NCI-H2196 (cell line): ENCODE measurements around the gene DNAH9.

ENCODE experiments used
- DNase-seq: peaks from one replicate; lab custom pipeline; 2025; ENCODE audit not compliant: unreplicated experiment; lab: John Stamatoyannopoulos, UW

DNAH9 gene

DNA sequence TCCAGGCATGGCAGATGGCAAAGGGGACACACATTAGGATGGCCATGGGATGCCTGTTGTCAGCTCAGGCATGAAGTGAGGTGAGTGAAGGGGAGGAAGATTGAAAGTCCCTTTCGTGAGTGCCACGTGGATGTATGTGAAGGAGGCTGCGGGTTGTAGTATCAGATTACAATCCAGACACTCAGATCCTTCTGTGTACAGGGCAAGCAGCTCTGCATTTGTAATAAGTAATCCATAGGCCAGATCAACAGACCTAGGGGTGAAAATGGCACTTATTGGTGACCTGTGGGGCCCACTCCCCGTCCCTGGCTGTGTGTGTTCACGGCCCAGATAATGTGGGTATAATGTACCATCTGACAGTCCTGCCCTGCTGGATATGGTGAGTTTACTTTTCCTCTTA is 159.5 kb downstream of the DNAH9 start:
- DNase-seq: no peak

DNA sequence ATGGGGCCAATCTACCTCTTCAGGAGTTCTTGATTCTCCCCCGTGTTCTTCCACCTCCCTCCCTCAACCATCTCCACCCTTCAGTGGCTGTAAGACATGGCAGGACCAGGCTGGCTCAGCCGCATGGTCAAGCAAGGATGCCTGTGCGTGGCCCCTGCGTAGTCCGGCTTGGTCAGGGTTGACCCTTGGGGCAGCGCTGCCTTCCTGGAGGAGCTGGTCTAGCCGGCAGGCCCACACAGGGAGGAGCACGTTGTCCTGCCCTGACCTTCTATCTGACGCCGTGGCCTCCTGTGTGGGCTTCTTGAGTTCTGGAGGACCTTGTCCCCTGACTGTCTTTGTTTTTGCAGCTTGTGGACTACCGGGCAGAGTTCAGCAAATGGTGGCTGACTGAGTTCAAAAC is 169.8 kb downstream of the DNAH9 start:
- no peak for DNase-seq

DNA sequence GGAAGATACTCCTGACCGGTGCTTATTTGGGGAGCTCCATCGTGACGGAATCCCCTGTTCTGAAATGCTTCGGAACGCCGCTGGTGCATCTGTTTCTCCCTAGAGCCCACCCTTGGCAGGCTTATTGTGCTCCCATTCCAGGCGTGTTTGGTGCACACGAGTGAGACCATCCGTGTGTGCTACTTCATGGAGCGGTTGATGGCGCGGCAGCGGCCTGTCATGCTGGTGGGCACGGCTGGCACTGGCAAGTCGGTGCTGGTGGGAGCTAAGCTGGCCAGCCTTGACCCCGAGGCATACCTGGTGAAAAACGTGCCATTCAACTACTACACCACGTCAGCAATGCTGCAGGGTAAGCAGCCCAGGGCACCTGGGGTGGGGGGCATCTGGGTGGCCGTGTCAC is 170.7 kb downstream of the DNAH9 start:
- no peak for DNase-seq

DNA sequence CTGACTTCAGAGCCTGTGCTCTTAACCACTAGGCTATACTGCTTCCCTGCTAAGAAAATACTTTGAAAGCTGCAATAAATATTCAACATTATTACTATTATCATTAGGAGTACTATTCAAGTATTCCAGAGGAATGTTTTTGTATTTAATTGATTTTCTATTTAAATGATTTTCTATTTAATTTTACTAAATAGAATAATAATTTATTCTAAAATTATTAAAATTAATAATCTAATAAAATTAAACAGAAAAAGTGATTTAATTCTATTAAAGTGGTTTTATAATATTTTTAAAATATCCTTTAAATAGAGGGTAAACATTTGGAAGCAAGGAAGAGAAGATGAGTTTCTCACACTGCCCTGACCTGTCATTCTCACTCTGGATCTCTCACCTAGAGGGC is 173.8 kb downstream of the DNAH9 start:
- DNase-seq: no peak

DNA sequence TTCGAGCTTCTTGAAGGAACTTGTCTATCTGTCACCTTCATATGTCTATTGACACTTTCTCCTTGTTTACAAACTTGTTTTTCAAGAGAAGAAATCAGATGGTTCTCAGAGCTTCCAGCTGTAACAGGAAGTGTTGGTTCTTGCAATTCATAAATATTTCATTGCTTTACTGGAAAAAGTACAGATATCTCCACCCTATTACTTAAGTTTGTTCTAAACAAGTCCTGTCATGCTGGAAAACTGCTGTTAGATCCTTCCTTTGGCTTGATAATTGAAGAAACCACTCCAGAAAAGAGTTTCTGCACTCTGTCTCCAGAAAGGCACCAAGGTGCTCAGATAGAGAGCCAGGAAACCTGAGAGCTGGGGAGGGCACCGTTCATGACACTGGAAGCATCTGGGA is 181.6 kb downstream of the DNAH9 start:
- DNase-seq: no peak

- no peak for DNase-seq
These were observed 182.4 kb downstream of the DNAH9 start for GRCh38 chr17:11780621-11781020.

GRCh38 chr17:11786711-11787438 is 188.6 kb downstream of the DNAH9 start:
- no peak for DNase-seq

- no peak for DNase-seq
These were observed 197.6 kb downstream of the DNAH9 start for GRCh38 chr17:11795906-11796305.

DNA sequence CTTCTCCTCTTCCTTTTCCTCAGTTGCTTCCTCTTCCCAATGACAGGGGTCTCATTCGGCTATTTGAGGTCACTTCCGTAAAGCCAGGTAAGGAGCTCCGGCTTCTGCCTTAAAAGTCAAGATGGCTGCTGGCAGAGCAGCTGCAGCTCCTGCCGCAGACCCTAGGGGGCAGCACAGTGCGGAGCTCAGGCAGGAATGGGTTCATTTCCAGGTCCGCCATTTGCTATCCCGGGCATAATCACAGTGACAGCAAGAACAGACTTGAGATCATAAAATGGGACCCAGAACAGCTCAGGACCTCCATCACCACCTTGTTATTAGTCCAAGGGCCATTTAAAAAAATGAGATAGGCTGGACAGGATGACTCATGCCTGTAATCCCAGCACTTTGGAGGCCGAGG is 199.5 kb downstream of the DNAH9 start:
- no peak for DNase-seq

- DNase-seq: no peak
These were observed 205.1 kb downstream of the DNAH9 start for GRCh38 chr17:11803231-11803969.

GRCh38 chr17:11805138-11805537 is 206.9 kb downstream of the DNAH9 start:
- DNase-seq: no peak

- no peak for DNase-seq
These were observed 207.7 kb downstream of the DNAH9 start for GRCh38 chr17:11805952-11806351.

DNA sequence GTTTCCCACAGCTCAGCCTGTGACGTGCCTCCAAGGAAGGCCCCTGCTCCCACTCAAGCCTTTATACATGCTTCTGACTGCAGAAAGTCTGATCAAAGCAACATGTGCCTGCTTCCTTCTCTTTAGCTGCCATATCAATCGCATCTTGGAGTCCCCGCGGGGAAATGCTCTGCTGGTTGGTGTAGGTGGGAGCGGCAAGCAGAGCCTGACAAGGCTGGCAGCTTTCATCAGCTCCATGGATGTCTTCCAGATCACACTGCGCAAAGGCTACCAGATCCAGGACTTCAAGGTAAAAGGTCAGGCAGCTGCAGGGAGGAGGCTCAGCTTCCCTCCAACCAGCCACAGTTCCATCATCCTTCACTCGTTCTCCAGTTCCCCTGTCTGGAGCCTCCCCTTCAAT is 209.3 kb downstream of the DNAH9 start:
- no peak for DNase-seq

GRCh38 chr17:11813278-11813677 is 215.0 kb downstream of the DNAH9 start:
- no peak for DNase-seq

DNA sequence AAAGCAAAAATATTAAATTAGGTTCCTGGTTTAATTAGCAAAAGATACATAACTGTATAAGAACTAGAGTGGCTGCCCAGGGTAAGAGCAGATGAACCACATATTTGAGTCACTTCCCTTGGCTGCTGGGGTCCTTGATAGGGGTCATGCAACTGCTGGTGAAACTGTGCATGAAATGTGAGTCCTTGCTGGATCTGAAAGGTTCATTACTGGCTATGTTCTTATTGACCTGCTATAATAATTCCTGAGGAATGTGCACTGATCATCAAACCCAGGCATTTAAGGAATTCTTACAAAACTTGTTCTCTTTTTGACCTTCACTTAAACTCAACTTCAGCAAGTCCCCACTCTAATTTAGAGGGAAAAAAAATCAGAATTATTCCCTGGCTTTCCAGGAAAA is 215.6 kb downstream of the DNAH9 start:
- DNase-seq: no peak

GRCh38 chr17:11814655-11815262 is 216.5 kb downstream of the DNAH9 start:
- DNase-seq: no peak

DNA sequence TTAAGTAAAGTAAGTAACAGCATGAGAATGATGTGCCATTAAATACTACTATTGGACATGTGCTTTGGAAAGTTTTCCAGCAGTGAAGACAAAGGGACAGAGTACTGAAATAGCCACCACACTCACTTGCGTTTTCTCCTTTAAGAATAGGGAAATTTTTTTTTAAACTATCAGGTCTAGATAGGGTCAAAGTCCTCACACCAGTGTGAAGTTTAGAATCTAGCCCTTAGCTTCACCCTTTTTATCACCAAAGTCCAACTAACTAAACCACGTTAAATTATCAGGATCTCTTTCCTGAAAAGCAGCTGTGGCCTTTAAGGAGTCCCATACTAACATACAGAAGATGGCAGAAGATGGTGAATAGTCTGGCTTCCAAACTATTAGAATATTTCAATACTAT is 218.1 kb downstream of the DNAH9 start:
- no peak for DNase-seq

GRCh38 chr17:11823862-11824261 is 225.6 kb downstream of the DNAH9 start:
- DNase-seq: no peak

- DNase-seq: no peak
These were observed 227.4 kb downstream of the DNAH9 start for GRCh38 chr17:11825572-11826209.

- no peak for DNase-seq
These were observed 234.3 kb downstream of the DNAH9 start for GRCh38 chr17:11832401-11833137.

DNA sequence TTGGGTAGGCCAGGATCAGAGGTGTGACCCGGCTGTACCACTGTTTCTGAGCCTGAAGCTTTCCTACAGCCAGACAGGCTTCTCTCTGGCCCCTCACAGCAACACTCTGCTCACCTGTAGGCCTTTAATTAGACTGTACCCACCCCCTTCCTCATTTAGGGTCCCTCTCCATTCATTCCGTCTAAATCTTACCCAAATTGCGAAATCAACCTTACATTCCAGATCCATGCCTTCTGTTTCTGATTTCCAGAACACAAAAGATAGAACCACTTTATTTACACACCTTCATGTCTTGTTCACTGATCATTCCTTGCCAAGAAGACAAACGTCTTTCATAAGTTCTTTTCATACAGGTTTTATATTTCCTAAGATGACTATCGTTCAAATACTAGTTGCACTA is 238.2 kb downstream of the DNAH9 start:
- no peak for DNase-seq
